ENCODE data around the gene ZBED4. TPM values are rescaled to one million over a fixed set of nuclear protein-coding genes. Genes with fewer than 3 reads are reported as not detected.

The ZBED4 gene
- total RNA-seq, 1 donor from 2014 or later: 11.2 TPM

- DNase-seq (ENCODE audit: low spot score): peak; percentile 61
Measured at GRCh38 chr22:49934891-49935557, 81.4 kb downstream of the ZBED4 start.

GRCh38 chr22:49935561-49935960 is 81.9 kb downstream of the ZBED4 start:
- no peak for DNase-seq (ENCODE audit: low spot score)

- DNase-seq (ENCODE audit: low spot score): peak; percentile 79
Measured at GRCh38 chr22:49936018-49936972, 82.7 kb downstream of the ZBED4 start.

- no peak for DNase-seq (ENCODE audit: low spot score)
Measured at GRCh38 chr22:49936973-49937757, 83.5 kb downstream of the ZBED4 start.

- no peak for DNase-seq (ENCODE audit: low spot score)
Measured at GRCh38 chr22:49937758-49938564, 84.3 kb downstream of the ZBED4 start.

GRCh38 chr22:49938565-49939136 is 85.0 kb downstream of the ZBED4 start:
- no peak for DNase-seq (ENCODE audit: low spot score)

Other genes starting within 250 kb of the ZBED4 start
- gene BRD1, start 26.0 kb upstream of the ZBED4 start, total RNA-seq: 45.3 TPM
- 36.7 TPM for gene ALG12, start 64.6 kb downstream of the ZBED4 start, total RNA-seq
- gene CRELD2, start 64.8 kb downstream of the ZBED4 start, total RNA-seq: 56.6 TPM
- gene PIM3, start 106.9 kb downstream of the ZBED4 start, total RNA-seq: 63.2 TPM
- gene IL17REL, start 158.9 kb downstream of the ZBED4 start, total RNA-seq: 0.06 TPM
- not detected for gene TTLL8, start 204.5 kb downstream of the ZBED4 start, total RNA-seq
- gene MLC1, start 231.6 kb downstream of the ZBED4 start, total RNA-seq: 0.43 TPM
- 2.6 TPM for gene MOV10L1, start 236.2 kb downstream of the ZBED4 start, total RNA-seq